DND-41 (cell line): Measurements from ENCODE around the gene GTF3C4.

Source experiments
- EZH2 ChIP-seq: IDR thresholded peaks from 3 replicates; pipeline ENCODE4 v1.6.1; 2012; ENCODE audit warnings: borderline replicate concordance, low read depth, mild to moderate bottlenecking, moderate library complexity, low read length, inconsistent platforms; ENCODE audit not compliant: severe bottlenecking
- TF ChIP-seq, protein P1 (sequence below): IDR thresholded peaks from 2 replicates; pipeline ENCODE4 v1.5.1; 2012; ENCODE audit warnings: borderline replicate concordance, low read length, moderate library complexity, mild to moderate bottlenecking; ENCODE audit not compliant: poor library complexity, severe bottlenecking; ENCODE audit errors: extremely low read depth

DNA sequence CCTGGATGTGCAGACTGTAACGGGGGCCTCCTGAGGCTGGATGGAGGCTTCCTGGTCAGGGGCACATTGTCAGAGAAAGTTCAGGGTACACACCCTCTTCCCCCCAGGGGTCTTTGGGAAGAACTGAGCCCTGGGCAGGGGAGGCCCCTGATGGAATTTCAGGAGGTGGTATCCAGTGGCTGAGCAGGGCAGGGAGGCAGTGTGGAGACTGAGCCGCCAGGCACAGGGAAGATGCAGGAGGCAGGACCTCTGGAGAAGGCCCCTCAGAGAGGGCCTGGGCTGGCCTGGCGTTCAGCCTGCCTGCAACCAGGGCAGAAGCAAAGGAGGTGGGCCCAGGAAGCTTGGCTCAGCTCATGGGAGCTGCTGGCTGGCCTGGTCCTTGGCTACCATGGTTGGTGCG lies 53.5 kb downstream of the GTF3C4 start:
- TF ChIP-seq, protein P1, sequence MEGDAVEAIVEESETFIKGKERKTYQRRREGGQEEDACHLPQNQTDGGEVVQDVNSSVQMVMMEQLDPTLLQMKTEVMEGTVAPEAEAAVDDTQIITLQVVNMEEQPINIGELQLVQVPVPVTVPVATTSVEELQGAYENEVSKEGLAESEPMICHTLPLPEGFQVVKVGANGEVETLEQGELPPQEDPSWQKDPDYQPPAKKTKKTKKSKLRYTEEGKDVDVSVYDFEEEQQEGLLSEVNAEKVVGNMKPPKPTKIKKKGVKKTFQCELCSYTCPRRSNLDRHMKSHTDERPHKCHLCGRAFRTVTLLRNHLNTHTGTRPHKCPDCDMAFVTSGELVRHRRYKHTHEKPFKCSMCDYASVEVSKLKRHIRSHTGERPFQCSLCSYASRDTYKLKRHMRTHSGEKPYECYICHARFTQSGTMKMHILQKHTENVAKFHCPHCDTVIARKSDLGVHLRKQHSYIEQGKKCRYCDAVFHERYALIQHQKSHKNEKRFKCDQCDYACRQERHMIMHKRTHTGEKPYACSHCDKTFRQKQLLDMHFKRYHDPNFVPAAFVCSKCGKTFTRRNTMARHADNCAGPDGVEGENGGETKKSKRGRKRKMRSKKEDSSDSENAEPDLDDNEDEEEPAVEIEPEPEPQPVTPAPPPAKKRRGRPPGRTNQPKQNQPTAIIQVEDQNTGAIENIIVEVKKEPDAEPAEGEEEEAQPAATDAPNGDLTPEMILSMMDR: no peak
- no peak for TF ChIP-seq EZH2
